IPS-NIHi7 (cell line): ENCODE measurements around the gene PDK4.
"Not testable (repeated sequence)": the region's sequence is repeated elsewhere in the genome, so short reads cannot be mapped to it uniquely, and the experiment has no call there.

Source experiments
- DNase-seq: peaks from one replicate; pipeline ENCODE4 v3.0.0; 2012; ENCODE audit warnings: mixed read lengths; ENCODE audit errors: extremely low spot score

Gene PDK4

GRCh38 chr7:95604811-95605210 is 8.5 kb upstream of the PDK4 start:
- not testable (repeated sequence) for DNase-seq

GRCh38 chr7:95604397-95604796 is 8.1 kb upstream of the PDK4 start:
- DNase-seq = not testable (repeated sequence)

- no peak for DNase-seq
Observed at GRCh38 chr7:95602421-95602820, 6.1 kb upstream of the PDK4 start.

GRCh38 chr7:95601316-95601715 is 5.0 kb upstream of the PDK4 start:
- no peak for DNase-seq

DNA sequence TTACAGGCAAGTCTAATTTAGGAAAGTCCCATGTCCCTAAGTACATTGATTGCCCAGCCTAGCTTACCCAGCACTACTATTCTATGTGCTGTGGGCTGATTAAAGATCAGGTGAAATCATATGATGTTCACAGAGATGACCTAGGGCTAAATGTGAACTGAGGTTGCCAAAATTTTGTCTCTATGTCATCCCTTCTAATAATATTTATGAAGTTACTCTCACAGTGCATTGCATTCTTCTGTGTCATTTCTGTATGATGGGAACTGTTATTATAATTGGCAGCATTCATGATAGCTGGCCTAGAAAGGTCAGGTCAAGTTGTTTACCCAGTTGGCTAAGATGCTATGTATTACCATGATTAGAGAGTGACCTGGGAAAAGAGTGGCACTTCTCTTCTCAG is 2.8 kb upstream of the PDK4 start:
- DNase-seq = no peak

GRCh38 chr7:95598511-95598910 is 2.2 kb upstream of the PDK4 start:
- DNase-seq = no peak

GRCh38 chr7:95595746-95596197 is 544 bp downstream of the PDK4 start:
- DNase-seq = no peak

DNA sequence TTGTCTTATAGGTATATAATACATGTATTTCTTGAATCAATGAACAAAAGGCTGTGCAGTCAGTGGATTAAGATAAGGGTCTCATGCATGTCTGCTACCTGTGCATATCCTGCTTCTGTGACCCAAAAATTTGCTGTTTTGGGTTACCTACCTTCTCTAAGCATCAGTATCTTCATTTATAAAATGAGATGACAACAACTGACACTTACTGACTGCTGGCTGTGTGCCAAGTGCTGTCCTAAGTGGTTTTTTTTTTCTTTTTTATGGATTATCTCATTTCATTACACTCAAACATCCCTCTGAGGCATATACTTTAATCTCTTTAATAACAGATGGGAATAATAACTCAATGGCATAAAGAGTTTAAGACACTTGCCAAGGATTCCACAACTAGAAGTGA is 2.1 kb downstream of the PDK4 start:
- no peak for DNase-seq

GRCh38 chr7:95593343-95593742 is 3.0 kb downstream of the PDK4 start:
- no peak for DNase-seq

GRCh38 chr7:95592570-95592969 is 3.7 kb downstream of the PDK4 start:
- no peak for DNase-seq

DNA sequence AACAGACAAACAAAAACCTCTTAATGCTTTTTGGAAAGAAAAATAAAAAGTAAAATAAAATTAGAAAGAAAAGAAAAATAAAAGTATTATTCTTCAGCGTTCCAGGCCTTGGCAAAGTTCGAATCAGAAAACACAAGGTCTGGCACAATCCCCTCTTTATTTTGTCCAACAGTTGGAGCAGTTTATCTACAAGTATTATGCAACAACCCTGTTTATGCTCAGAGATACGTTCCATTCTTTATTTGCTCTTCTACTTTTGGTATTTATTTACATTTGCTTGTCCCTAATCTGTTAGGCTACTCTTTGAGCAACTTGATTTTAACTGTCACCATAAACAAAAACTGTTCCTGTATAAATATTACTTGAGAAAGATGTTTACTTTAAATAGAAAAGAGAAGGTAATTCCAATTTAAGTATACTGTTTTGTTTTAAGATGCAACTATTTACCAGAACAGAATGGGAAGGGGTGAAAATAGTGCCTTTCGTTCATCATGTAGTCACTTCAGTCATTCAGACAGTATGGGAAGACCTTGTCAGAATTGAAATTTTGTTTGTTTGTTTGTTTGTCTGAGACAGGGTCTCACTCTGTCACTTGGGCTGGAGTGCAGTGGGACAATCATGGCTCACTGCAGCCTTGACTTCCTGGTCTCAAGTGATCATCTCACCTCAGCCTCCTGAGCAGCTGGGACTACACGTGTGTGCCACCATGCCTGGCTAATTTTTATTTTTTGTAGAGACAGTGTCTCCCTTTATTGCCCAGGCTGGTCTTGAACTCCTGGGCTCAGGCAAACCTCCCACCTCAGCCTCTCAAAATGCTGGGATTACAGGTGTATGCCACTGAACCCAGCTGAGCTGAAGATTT is 5.7 kb downstream of the PDK4 start:
- DNase-seq = no peak

GRCh38 chr7:95589766-95590165 is 6.5 kb downstream of the PDK4 start:
- no peak for DNase-seq

GRCh38 chr7:95589031-95589430 is 7.3 kb downstream of the PDK4 start:
- no peak for DNase-seq

DNA sequence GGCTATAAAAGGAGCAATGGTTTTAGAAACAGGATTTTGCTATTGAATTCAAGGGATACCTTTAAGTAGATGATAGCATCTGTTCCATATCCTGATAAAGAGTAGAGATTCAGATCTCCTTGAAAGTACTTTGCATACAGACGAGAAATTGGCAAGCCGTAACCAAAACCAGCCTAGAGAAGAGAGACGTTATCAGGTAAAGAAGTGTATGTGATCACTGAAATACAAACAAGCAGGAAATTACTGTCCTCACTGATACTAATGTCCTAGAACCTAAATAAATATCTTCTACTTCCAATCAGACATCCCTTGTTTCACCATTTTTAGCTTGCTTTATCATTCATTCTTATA is 9.4 kb downstream of the PDK4 start:
- DNase-seq = no peak

DNA sequence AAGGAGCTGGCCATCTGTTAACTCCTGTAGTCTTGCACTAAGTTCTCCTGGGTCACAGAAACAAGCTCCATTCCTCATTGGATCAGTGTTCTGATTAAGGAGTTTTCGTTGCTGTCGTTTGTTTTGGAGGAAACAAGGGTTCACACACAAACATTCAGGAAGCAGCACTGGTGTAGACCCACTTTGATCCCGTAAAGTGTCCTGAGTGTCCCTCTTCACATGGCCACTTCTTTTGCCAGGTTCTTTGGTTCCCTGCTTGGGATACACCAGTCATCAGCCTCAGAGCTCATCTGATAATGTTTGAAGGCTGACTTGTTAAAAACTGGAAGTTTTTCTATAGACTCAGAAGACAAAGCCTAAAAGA is 10.9 kb downstream of the PDK4 start:
- DNase-seq = no peak

DNA sequence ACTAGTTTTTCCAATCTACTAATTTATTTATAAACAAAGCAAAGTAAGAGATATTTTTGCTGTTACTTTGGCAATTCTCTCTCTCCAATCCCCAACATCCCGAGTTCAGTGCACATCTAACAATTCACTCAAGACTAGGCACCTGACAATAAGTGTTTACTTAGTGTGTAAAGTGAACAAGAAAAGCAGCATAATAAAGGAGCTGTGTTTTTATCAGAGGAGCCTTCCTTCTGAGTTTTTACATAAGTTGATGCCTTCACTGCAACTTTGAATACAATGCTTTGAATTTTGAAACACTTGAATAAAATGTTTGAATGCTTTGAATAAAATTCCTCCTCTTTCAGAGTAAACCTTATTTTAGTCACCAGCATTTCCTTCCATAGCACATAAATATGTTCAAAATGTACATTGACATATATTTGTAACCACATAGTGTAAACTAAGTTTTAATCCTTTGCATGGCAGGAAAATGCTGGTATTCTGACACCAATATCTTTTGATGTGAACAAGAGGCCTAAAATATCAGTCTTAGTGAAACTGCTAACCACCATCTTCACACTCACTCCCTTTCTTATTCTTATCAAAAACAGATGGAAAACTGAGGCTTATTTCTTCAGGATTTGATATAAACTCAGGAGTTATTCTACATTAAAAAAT is 11.4 kb downstream of the PDK4 start:
- DNase-seq = no peak

DNA sequence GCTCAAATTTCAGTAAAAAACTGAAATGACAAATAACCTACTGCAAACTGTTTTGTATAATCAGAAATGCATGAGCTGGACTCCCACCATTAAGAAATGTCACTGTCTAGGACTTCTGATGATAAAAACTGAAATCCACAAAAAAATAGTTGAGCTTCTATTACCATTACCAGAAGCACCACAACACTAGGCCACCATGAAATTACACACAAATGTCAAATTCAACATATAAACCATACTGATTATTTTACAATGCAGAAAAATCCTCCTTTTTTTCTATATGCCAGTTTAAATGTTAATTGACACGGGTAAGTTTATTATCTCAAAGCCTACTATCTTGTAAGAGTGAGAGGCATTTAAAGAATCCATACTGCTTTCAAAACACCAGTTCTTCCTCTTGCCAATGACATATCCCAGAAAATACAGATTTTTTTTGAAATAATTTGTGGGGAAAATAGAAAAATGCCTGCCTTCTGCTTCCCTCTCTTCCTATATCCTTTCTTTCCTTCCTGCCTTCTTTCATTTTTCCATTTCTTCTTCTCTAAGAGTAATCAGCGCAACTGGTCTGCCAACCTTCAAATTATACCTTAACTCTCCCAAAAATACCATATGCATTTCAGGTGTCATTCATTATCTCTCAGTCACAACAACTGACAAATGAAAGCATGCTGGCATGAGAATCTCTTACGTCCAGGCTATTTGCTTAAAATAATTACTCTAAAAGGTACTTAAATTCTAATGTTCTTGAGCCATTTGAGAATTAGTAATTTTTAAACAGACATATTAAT is 12.3 kb downstream of the PDK4 start:
- no peak for DNase-seq

- DNase-seq = no peak
Observed at GRCh38 chr7:95582578-95583293, 13.6 kb downstream of the PDK4 start.

GRCh38 chr7:95581467-95581866 is 14.8 kb downstream of the PDK4 start:
- no peak for DNase-seq

DNA sequence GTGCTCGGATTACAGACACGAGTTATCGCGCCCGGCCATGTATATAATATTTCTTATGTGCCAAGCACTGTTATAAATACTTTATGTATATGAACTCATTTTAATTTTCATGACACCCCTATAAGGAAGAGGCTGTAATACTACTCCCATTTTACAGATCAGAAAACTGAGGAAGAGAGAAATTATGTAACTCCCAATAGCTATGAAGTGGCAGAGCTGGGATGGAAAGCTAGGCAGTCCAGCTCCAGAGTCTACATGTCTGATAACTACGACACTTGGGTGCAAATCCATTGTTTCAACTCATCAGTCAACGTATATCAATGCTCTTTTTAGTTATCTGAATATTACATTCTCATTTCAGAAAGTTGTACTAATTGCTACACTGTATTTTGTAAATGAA is 17.0 kb downstream of the PDK4 start:
- no peak for DNase-seq

DNA sequence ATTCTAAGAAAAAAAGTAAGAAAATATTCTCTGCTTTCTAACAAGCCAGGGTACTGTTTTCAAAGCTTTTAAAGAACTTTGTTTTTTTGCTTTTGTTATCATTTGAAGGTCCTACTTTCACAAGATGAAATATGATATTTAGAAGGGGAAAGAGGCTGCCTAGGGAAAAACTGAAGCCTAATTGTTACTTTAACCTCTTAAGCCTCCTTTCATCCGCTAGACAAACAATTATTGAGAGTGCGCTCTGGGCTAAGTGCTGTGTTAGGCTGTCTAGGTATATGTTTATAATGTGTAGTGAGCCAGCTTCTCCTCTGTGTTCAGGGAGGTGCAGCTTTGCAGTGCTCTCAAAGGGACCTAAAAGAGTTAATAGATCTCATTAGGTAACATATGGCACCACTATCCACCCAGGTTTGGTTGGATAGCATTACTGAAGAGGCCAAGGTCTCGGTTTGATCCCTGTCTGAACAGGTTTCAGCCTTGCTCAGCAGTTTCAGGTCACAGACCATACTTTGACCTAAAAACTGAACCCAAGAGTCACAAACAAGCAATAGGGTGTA is 17.9 kb downstream of the PDK4 start:
- no peak for DNase-seq

DNA sequence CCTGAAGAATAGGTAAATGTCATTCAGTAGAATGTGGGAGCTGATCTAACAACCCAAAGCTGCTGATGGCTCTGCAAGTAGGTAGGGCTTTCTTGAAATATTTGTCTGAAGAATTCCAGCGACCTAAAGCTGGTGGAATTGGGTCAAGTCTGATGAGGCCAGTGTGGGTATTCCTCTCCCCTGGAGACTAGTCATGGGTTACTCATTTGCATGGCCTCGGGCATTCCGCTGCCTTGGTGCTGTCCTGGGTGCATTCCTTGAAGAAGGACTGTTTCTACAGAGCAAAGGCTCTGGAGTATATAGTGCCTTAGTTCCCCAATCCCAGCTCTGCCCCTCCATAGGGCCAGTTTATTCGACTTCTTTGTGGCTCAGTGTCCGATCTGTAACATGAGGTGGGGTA is 19.2 kb downstream of the PDK4 start:
- DNase-seq = peak; percentile 55
